Lung (tissue), 12 donors: Measurements from ENCODE around the gene PPP1R13B. TPM values are rescaled to one million over a fixed set of nuclear protein-coding genes. Genes with fewer than 3 reads are reported as not detected.

Experiments
- ATAC-seq: fragments of 200-7000 bp; cut with Tn5 transposase; one replicate; pipeline ENCODE4 v1.9.1; 2020; ENCODE audit warnings: moderate number of reproducible peaks; ENCODE audit not compliant: insufficient read depth, low FRiP score
- DNase-seq, 3 donors: peaks; one replicate each; pipeline ENCODE4 v3.0.0-alpha.2; 2013 to 2017
- H3K27ac ChIP-seq, 2 donors: one replicate each; pipeline ENCODE4 v1.5.1; 2013; ENCODE audit warnings: mild to moderate bottlenecking in 2 of 2, moderate library complexity in 2 of 2, control low read depth in 1 of 2, inconsistent platforms in 1 of 2, low read depth in 1 of 2, low read length in 1 of 2
- H3K27me3 ChIP-seq, 3 donors: one replicate each; pipeline ENCODE4 v1.5.1; 2013; ENCODE audit warnings: low read length in 2 of 3; ENCODE audit not compliant: control insufficient read depth in 3 of 3, insufficient read depth in 3 of 3
- H3K36me3 ChIP-seq, 4 donors: one replicate each; pipeline ENCODE4 v1.5.1; 2013; ENCODE audit warnings: low read length in 4 of 4, mild to moderate bottlenecking in 1 of 4, moderate library complexity in 1 of 4; ENCODE audit not compliant: control insufficient read depth in 4 of 4, insufficient read depth in 4 of 4
- H3K4me1 ChIP-seq, 5 donors: one replicate each; pipeline ENCODE4 v1.5.1; 2013; ENCODE audit warnings: low read length in 5 of 5, mild to moderate bottlenecking in 2 of 5, moderate library complexity in 1 of 5; ENCODE audit not compliant: control insufficient read depth in 5 of 5, insufficient read depth in 5 of 5
- H3K4me3 ChIP-seq: one replicate; pipeline ENCODE4 v1.5.1; 2013; ENCODE audit warnings: mild to moderate bottlenecking, control low read depth, moderate library complexity
- H3K9ac ChIP-seq, 2 donors: one replicate each; pipeline ENCODE4 v1.5.1; 2013; ENCODE audit warnings: low read length in 2 of 2, control low read depth in 1 of 2; ENCODE audit not compliant: insufficient read depth in 1 of 2
- H3K9me3 ChIP-seq, 4 donors: one replicate each; pipeline ENCODE4 v1.5.1; 2013; ENCODE audit warnings: low read length in 3 of 4, mild to moderate bottlenecking in 1 of 4, moderate library complexity in 1 of 4; ENCODE audit not compliant: control insufficient read depth in 4 of 4, insufficient read depth in 3 of 4
- WGBS, 2 donors: extraction: QIAGEN DNeasy Blood & Tissue Kit; methylation state at CpG; one replicate each; pipeline ENCODE4 v1.1.7; 2013; 5-methylcytosine and 5-hydroxymethylcytosine counted together
- polyA plus RNA-seq, 2 donors: library from polyadenylated mRNA; stranded (reverse); fragments of 200-250 nt; gene quantifications; one replicate each; pipeline ENCODE4 v1.2.1, GENCODE V29; 2013
- total RNA-seq, 2 donors: library from RNA; depleted of rRNA in 1 of 2; stranded (reverse); fragments of >200 nt in 1 of 2; gene quantifications; one replicate each; pipeline ENCODE4 v1.2.1, GENCODE V29; 2014 to 2021
- TF ChIP-seq, protein P1 (sequence below): IDR thresholded peaks from 2 replicates; pipeline ENCODE4 v1.5.1; 2012; ENCODE audit warnings: mild to moderate bottlenecking; ENCODE audit errors: control extremely low read depth, extremely low read depth
- donor health status: control.
- donor health status: control.
- donor health status: Bipolar disorder and iron deficiency.
- donor health status: healthy.
- donor health status: DM: yes; HTN: yes; CAD: no.

The PPP1R13B gene
- total and polyA plus RNA-seq, 4 donors: 12.0 to 66.6 (median 38.4) TPM

DNA sequence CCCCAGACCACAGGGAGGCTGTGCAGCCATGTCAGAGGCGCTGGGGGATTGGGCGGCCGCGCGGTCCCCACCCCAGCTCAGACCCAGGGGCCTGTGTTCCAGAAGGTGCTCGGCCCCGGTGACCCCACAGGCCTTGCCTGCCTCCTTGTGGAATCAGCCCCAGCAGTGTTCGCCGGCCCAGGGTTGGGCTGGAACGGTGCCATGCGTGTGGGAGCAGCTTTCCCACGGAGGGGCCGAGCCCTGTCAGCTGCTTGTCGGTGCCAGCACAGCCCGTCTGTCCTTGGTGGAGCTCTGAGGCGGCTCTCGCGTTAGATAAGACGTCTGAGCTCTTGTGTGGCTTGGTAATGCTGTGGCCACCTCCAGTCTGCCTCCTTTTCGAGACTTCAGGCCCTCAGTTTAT, 123.3 kb downstream of the PPP1R13B start:
- Histone ChIP-seq H3K9ac (no peak overlapping the region), H3K36me3 (peaks cover 0 to 16% (median 5%) of the 10 kb centered on the region in 4 donors), H3K27me3 (no peaks in the 10 kb centered on the region), H3K4me1 (peaks cover 2 to 13% (median 9%) of the 10 kb centered on the region in 5 donors), H3K9me3 (peaks cover 0 to 2% (median 0%) of the 10 kb centered on the region in 4 donors), H3K27ac (peak overlapping the region in 1 of 2 donors; percentile 69), H3K4me3 (no peak overlapping the region)
- WGBS, 2 donors: 61 to 79% methylated on average over 20 of the region's 20 CpGs
- TF ChIP-seq, protein P1, sequence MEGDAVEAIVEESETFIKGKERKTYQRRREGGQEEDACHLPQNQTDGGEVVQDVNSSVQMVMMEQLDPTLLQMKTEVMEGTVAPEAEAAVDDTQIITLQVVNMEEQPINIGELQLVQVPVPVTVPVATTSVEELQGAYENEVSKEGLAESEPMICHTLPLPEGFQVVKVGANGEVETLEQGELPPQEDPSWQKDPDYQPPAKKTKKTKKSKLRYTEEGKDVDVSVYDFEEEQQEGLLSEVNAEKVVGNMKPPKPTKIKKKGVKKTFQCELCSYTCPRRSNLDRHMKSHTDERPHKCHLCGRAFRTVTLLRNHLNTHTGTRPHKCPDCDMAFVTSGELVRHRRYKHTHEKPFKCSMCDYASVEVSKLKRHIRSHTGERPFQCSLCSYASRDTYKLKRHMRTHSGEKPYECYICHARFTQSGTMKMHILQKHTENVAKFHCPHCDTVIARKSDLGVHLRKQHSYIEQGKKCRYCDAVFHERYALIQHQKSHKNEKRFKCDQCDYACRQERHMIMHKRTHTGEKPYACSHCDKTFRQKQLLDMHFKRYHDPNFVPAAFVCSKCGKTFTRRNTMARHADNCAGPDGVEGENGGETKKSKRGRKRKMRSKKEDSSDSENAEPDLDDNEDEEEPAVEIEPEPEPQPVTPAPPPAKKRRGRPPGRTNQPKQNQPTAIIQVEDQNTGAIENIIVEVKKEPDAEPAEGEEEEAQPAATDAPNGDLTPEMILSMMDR: no peak
- no peak for ATAC-seq
- peak; percentile 22 to 41 (median 40) for DNase-seq

DNA sequence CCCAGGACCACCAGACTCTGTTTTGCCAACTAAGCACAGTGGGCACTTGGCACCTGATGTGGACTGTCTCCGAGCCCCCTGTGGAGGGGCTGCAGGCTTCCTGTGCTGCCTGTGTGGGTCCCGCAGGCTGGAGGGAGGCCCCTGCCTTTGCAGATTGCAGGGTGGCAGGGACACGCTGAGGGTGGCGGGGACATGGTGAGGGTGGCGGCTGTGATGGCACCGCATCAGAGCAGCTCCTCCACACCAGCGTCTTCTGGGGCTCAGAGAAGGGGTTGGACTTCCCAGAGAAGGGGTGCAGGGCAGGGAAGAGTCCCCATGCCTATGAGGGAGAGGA, 123.7 kb downstream of the PPP1R13B start:
- H3K4me3 ChIP-seq: no peak overlapping the region
- H3K4me1 ChIP-seq: peaks cover 2 to 16% (median 7%) of the 10 kb centered on the region in 5 donors
- WGBS, 2 donors: 88 to 89% methylated on average over 7 of the region's 7 CpGs
- H3K27me3 ChIP-seq: no peaks in the 10 kb centered on the region
- H3K27ac ChIP-seq: peak overlapping the region; percentile 27 to 69
- ATAC-seq: no peak
- no peak for DNase-seq
- TF ChIP-seq, protein P1: no peak
- peaks cover 0 to 2% (median 0%) of the 10 kb centered on the region in 4 donors for H3K9me3 ChIP-seq
- H3K9ac ChIP-seq: no peak overlapping the region
- peaks cover 0 to 12% (median 2%) of the 10 kb centered on the region in 4 donors for H3K36me3 ChIP-seq

DNA sequence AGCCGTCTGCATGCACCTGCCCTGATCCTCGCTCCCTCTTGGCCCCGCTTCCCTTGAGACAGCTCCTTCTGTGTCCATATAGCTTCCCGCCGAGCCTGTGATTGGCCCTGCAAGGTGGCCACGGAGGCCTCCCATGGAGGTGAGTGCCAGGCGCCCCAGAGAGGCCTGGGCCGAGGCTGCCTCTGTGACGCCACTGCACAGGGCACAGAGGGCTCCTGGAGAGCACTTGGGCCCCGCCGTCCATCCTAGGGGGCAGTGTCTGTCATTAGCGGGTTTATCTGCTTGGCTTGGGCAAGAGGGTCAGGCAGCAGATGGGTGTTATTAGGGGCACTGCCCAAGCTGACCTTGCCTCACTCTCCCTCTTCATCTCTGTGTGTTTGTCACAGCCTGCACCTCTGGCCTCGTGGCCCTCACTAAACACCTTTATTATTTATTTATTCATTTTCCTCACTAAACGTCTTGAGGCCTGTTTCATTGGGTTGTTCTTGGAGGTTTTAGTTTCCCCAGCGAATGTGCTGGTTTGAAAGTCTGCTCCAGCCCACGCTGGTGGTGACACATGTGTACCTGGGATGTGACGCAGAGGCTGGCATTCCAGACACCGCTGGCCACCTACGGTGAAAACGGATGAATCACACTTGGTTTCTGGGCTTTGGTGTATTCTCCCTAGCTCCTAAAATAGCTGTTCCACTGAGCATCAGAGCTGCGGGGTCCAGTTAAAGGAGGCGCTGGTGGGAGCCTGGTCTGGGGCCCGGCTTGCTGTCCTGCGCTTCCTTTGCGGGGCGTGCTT, 125.8 kb downstream of the PPP1R13B start:
- H3K4me1 ChIP-seq: peaks cover 2 to 31% (median 9%) of the 10 kb centered on the region in 5 donors
- TF ChIP-seq, protein P1: no peak
- no peak overlapping the region for H3K4me3 ChIP-seq
- no peak overlapping the region for H3K27ac ChIP-seq
- peaks cover 0 to 5% (median 0%) of the 10 kb centered on the region in 4 donors for H3K36me3 ChIP-seq
- no peak for DNase-seq
- H3K9ac ChIP-seq: no peak overlapping the region
- no peak for ATAC-seq
- H3K9me3 ChIP-seq: peaks cover 0 to 2% (median 0%) of the 10 kb centered on the region in 4 donors
- H3K27me3 ChIP-seq: no peaks in the 10 kb centered on the region
- WGBS, 2 donors: 91% methylated on average over 26 of the region's 26 CpGs
